Endothelial cell of umbilical vein (primary cell): ENCODE results near the gene EME2. TPM values are rescaled to one million over a fixed set of nuclear protein-coding genes. Genes with fewer than 3 reads are reported as not detected.

Source experiments
- BruUV-seq: library from RNA; stranded (reverse); fragments of 400-500 nt; replicated peaks from 2 replicates; lab custom pipeline; 2021; lab: Mats Ljungman, UMichigan
- CTCF ChIA-PET: fragments of 300-600, 350-600 bp; sonication (Branson Sonifier 250); formaldehyde crosslinking; loops from one replicate; lab custom pipeline; 2021; ENCODE audit warnings: antibody characterized with exemption, inconsistent platforms; lab: Charles Lee
- POLR2A ChIA-PET: fragments of 300-600, 350-600 bp; sonication (Branson Sonifier 250); formaldehyde crosslinking; loops from one replicate; lab custom pipeline; 2021; ENCODE audit warnings: antibody characterized with exemption, inconsistent platforms; lab: Charles Lee
- DNase-seq: peaks from one replicate; pipeline ENCODE4 v3.0.0-alpha.2; 2011; ENCODE audit warnings: low read depth, low spot score
- FAIRE-seq: peaks from 2 replicates; lab custom pipeline; 2011; peaks lifted over from hg19 to GRCh38; lab: Jason Lieb, UNC
- H2AFZ ChIP-seq: 2 replicates; pipeline ENCODE4 v1.6.0; 2012; ENCODE audit warnings: low read depth, low read length, control low read depth, inconsistent platforms
- H3K27ac ChIP-seq: 2 replicates; pipeline ENCODE4 v1.5.1; 2011; ENCODE audit warnings: low read depth, mild to moderate bottlenecking, control low read depth, low read length, moderate library complexity; ENCODE audit not compliant: insufficient read depth
- H3K27me3 ChIP-seq, 2 experiments: 2 replicates each; pipeline versions ENCODE4 v1.6.0 to v1.6.1; 2011; ENCODE audit warnings: low read length in 2 of 2, mixed read lengths in 1 of 2; ENCODE audit not compliant: control insufficient read depth in 2 of 2, insufficient read depth in 2 of 2
- H3K36me3 ChIP-seq, 2 experiments: 2 replicates in 1 of 2; 3 replicates in 1 of 2; pipeline ENCODE4 v1.5.1; 2011; ENCODE audit warnings: low read length in 2 of 2, mild to moderate bottlenecking in 1 of 2, moderate library complexity in 1 of 2; ENCODE audit not compliant: control insufficient read depth in 2 of 2, insufficient read depth in 2 of 2; ENCODE audit errors: extremely low read depth in 1 of 2
- H3K4me1 ChIP-seq: 3 replicates; pipeline ENCODE4 v1.5.1; 2011; ENCODE audit warnings: mild to moderate bottlenecking, low read length; ENCODE audit not compliant: control insufficient read depth, insufficient read depth; ENCODE audit errors: extremely low read depth
- H3K4me2 ChIP-seq: 2 replicates; pipeline ENCODE4 v1.6.1; 2011; ENCODE audit warnings: low read length, control low read depth, mixed read lengths; ENCODE audit not compliant: insufficient read depth
- H3K4me3 ChIP-seq, 3 experiments: fragments of 200-600 bp in 1 of 3; sonication (generic), shearing (Covaris generic) in 1 of 3; replicated peaks in 1 of 3; 2 replicates each; pipeline ENCODE4 v1.5.1; 2011 to 2016; ENCODE audit warnings: control low read depth in 3 of 3, low read length in 3 of 3, mild to moderate bottlenecking in 2 of 3, inconsistent platforms in 1 of 3, low read depth in 1 of 3, moderate library complexity in 1 of 3; ENCODE audit not compliant: insufficient read depth in 1 of 3
- H3K79me2 ChIP-seq: 2 replicates; pipeline ENCODE4 v1.6.0; 2012; ENCODE audit warnings: low read length, inconsistent platforms; ENCODE audit not compliant: control insufficient read depth, insufficient read depth
- H3K9ac ChIP-seq: replicated peaks from 2 replicates; pipeline ENCODE3; 2011; ENCODE audit warnings: low read length, control low read depth; ENCODE audit not compliant: insufficient read depth; ENCODE audit errors: extremely low read depth
- H3K9me1 ChIP-seq: replicated peaks from 3 replicates; pipeline ENCODE4 v1.6.0; 2011; ENCODE audit warnings: mild to moderate bottlenecking, low read length; ENCODE audit not compliant: control insufficient read depth, insufficient read depth; ENCODE audit errors: extremely low read depth
- H3K9me3 ChIP-seq: replicated peaks from 2 replicates; pipeline ENCODE4 v1.5.1; 2012; ENCODE audit warnings: low read length, inconsistent platforms; ENCODE audit not compliant: control insufficient read depth, insufficient read depth
- H4K20me1 ChIP-seq: replicated peaks from 2 replicates; pipeline ENCODE3; 2011; ENCODE audit warnings: mild to moderate bottlenecking, low read length; ENCODE audit not compliant: control insufficient read depth, insufficient read depth; ENCODE audit errors: extremely low read depth
- EZH2 ChIP-seq: IDR thresholded peaks from 2 replicates; pipeline ENCODE4 v1.6.1; 2012; ENCODE audit warnings: borderline replicate concordance, low read depth, mild to moderate bottlenecking, moderate library complexity, low read length, inconsistent platforms; ENCODE audit not compliant: severe bottlenecking
- FOS ChIP-seq: IDR thresholded peaks from 2 replicates; pipeline ENCODE4 v1.6.1; 2011; ENCODE audit warnings: mild to moderate bottlenecking, low read length, moderate library complexity, borderline replicate concordance; ENCODE audit not compliant: insufficient read depth
- GATA2 ChIP-seq: IDR thresholded peaks from 2 replicates; pipeline ENCODE4 v1.7.0; 2011; ENCODE audit warnings: low read depth, mild to moderate bottlenecking, moderate library complexity, mixed read lengths, low read length; ENCODE audit not compliant: insufficient read length, insufficient read depth
- JUN ChIP-seq: IDR thresholded peaks from 2 replicates; pipeline ENCODE4 v1.6.1; 2011; ENCODE audit warnings: borderline replicate concordance, low read depth; ENCODE audit not compliant: insufficient read length, insufficient read depth
- MYC ChIP-seq: IDR thresholded peaks from one replicate; pipeline ENCODE4 v1.6.1; 2011; ENCODE audit warnings: mild to moderate bottlenecking, low read depth, low read length
- POLR2A ChIP-seq: IDR thresholded peaks from 2 replicates; pipeline ENCODE4 v1.6.1; 2012; ENCODE audit warnings: low read depth, mild to moderate bottlenecking, control low read depth, low read length
- POLR2AphosphoS5 ChIP-seq: IDR thresholded peaks from 2 replicates; pipeline ENCODE4 v1.6.1; 2012; ENCODE audit warnings: low read depth, mild to moderate bottlenecking, control low read depth, low read length, moderate library complexity; ENCODE audit not compliant: insufficient read depth
- dilution Hi-C: fragments of 300-500 bp; cut with MboI; formaldehyde crosslinking; loops from one replicate; pipeline ENCODE4 v1.15.0; 2019; ENCODE audit warnings: low sequenced_read_pairs; ENCODE audit not compliant: extremely low pct_ligation_motif_present
- intact Hi-C: fragments of 100-400 bp; cut with micrococcal nuclease; formaldehyde crosslinking; loops from one replicate; pipeline ENCODE4 v1.10.0; 2022
- polyA plus RNA-seq, 4 experiments: library from polyadenylated mRNA; depleted of rRNA in 3 of 4; stranded (reverse) in 3 of 4; unstranded in 1 of 4; fragments of >200 nt; gene quantifications; 2 replicates each; pipeline versions ENCODE4 v1.2.1 to v1.2.3, GENCODE V29; 2011 to 2012; ENCODE audit warnings: missing spikeins in 1 of 4
- total RNA-seq: library from RNA; stranded (reverse); gene quantifications from 2 replicates; pipeline ENCODE4 v1.2.3, GENCODE V29; 2021
- TF ChIP-seq, protein P1 (sequence below), 2 donors: IDR thresholded peaks; 1 replicate in 1 of 2; 2 replicates in 1 of 2; pipeline ENCODE4 v1.5.1; 2011; ENCODE audit warnings: low read length in 2 of 2, mild to moderate bottlenecking in 2 of 2, moderate library complexity in 2 of 2, control low read depth in 1 of 2, inconsistent platforms in 1 of 2, low read depth in 1 of 2; ENCODE audit not compliant: insufficient read depth in 1 of 2; ENCODE audit errors: extremely low read depth in 1 of 2
- TF ChIP-seq, protein P2 (sequence below): IDR thresholded peaks from 2 replicates; pipeline ENCODE4 v1.6.1; 2011; ENCODE audit not compliant: insufficient read depth, insufficient read length

Gene EME2
- total and polyA plus RNA-seq, 2 donors (not counting 3 experiments of a cell fraction or from before 2014, with no cell fraction given): 9.7 to 21.4 TPM

DNA sequence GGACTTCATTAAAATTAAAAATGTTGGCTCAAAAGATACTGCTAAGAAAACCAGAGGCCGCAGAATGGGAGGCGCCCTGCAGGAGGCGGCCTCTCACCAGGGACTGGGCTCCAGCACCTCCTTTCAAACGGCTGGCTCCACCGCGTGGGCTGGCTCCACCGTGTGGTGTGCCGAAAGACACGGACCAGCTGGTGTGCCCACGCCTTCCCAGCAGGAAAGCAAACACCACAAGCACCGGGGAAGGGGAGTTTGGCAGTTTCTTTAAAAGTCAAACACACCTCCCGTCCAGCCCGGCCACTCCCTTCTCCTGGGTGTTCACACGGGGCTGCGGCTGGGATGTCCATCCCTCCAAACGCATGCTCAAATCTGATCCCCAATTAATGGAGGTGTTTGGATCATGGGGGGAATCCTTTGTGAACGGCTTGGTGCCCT, 40.1 kb downstream of the EME2 start:
- BruUV-seq: no TSS peak
- intact Hi-C loops: no loop called here
- no peak for TF ChIP-seq FOS
- TF ChIP-seq, protein P1, sequence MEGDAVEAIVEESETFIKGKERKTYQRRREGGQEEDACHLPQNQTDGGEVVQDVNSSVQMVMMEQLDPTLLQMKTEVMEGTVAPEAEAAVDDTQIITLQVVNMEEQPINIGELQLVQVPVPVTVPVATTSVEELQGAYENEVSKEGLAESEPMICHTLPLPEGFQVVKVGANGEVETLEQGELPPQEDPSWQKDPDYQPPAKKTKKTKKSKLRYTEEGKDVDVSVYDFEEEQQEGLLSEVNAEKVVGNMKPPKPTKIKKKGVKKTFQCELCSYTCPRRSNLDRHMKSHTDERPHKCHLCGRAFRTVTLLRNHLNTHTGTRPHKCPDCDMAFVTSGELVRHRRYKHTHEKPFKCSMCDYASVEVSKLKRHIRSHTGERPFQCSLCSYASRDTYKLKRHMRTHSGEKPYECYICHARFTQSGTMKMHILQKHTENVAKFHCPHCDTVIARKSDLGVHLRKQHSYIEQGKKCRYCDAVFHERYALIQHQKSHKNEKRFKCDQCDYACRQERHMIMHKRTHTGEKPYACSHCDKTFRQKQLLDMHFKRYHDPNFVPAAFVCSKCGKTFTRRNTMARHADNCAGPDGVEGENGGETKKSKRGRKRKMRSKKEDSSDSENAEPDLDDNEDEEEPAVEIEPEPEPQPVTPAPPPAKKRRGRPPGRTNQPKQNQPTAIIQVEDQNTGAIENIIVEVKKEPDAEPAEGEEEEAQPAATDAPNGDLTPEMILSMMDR (IDR thresholded peaks at IDR 0.05; ENCODE audit: extremely low read depth in 1 of 2, insufficient read depth in 1 of 2, low read depth in 1 of 2, low read length in 2 of 2): peak; percentile 51 to 53
- POLR2A ChIA-PET: no interaction called here
- Histone ChIP-seq H3K4me1 (no peaks in the 10 kb centered on the region), H3K4me3 (no peak overlapping the region), H3K4me2 (no peak overlapping the region), H3K9me3 (no peaks in the 10 kb centered on the region), H3K27ac (no peak overlapping the region), H4K20me1 (no peaks in the 10 kb centered on the region), H3K79me2 (no peaks in the 10 kb centered on the region), H3K9me1 (no peaks in the 10 kb centered on the region), H2AFZ (no peak overlapping the region), H3K9ac (no peak overlapping the region), H3K27me3 (no peaks in the 10 kb centered on the region), H3K36me3 (peaks cover 0 to 37% of the 10 kb centered on the region in 2 experiments)
- peak; percentile 39 for DNase-seq
- CTCF ChIA-PET: interaction anchor here (1.0 to 2.0 kb wide), 2 partner anchors 12 kb away, joined by 3 to 6 read pairs; no protein-coding TSS in a partner anchor
- no peak for FAIRE-seq
- dilution Hi-C loops: no loop called here

DNA sequence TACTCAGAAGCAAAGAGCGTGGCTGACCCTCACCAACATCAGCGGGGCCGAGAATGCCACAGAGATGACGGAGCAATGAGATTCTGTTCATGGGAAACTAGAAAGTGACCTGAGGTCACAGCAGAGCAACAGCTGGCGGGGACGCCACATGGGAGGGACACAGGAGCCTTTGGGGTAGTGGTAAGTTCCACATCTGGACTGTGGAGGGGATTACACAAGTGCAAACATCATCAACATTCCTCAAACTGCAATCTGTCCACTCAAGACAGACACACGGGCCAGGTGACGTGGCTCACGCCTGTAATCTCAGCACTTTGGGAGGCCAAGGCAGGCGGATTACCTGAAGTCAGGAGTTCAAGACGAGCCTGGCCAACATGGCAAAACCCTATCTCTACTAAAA, 42.9 kb downstream of the EME2 start:
- H3K4me2 ChIP-seq: no peak overlapping the region
- H3K4me1 ChIP-seq: no peaks in the 10 kb centered on the region
- no peaks in the 10 kb centered on the region for H3K27me3 ChIP-seq
- FAIRE-seq: no peak
- no peak overlapping the region for H2AFZ ChIP-seq
- H3K9me3 ChIP-seq: no peaks in the 10 kb centered on the region
- H4K20me1 ChIP-seq: no peaks in the 10 kb centered on the region
- no peak overlapping the region for H3K4me3 ChIP-seq
- H3K36me3 ChIP-seq: peaks cover 0 to 27% of the 10 kb centered on the region in 2 experiments
- intact Hi-C loops: no loop called here
- POLR2A ChIA-PET: no interaction called here
- BruUV-seq: no TSS peak
- TF ChIP-seq MYC: no peak
- no peak for TF ChIP-seq POLR2AphosphoS5
- TF ChIP-seq EZH2: no peak
- no peak for TF ChIP-seq JUN
- no peak for TF ChIP-seq POLR2A
- TF ChIP-seq, protein P1 (IDR thresholded peaks at IDR 0.05; ENCODE audit: extremely low read depth in 1 of 2, insufficient read depth in 1 of 2, low read depth in 1 of 2, low read length in 2 of 2): no peak
- TF ChIP-seq, protein P2, sequence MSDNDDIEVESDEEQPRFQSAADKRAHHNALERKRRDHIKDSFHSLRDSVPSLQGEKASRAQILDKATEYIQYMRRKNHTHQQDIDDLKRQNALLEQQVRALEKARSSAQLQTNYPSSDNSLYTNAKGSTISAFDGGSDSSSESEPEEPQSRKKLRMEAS: no peak
- no peak for TF ChIP-seq FOS
- no peak for TF ChIP-seq GATA2
- CTCF ChIA-PET: interaction anchor here (0.7 kb wide), 1 partner anchor 43 kb away, joined by 4 read pairs; no protein-coding TSS in a partner anchor
- no peaks in the 10 kb centered on the region for H3K79me2 ChIP-seq
- no peak overlapping the region for H3K27ac ChIP-seq
- DNase-seq: no peak
- dilution Hi-C loops: no loop called here
- H3K9me1 ChIP-seq: no peaks in the 10 kb centered on the region
- no peak overlapping the region for H3K9ac ChIP-seq
